C4-2B (cell line): Measurements from ENCODE around the gene ZFP62.

Experiments
- H3K27ac ChIP-seq: fragments of 450-650 bp; 2 replicates; pipeline ENCODE4 v1.5.1; 2017
- ZFX ChIP-seq: fragments of 450-650 bp; IDR thresholded peaks from 2 replicates; pipeline ENCODE4 v1.6.1; 2017
- TF ChIP-seq, protein P1 (sequence below): fragments of 450-650 bp; conservative IDR thresholded peaks from 2 replicates; pipeline ENCODE4 v1.5.1; 2017; ENCODE audit warnings: mild to moderate bottlenecking

The ZFP62 gene

DNA sequence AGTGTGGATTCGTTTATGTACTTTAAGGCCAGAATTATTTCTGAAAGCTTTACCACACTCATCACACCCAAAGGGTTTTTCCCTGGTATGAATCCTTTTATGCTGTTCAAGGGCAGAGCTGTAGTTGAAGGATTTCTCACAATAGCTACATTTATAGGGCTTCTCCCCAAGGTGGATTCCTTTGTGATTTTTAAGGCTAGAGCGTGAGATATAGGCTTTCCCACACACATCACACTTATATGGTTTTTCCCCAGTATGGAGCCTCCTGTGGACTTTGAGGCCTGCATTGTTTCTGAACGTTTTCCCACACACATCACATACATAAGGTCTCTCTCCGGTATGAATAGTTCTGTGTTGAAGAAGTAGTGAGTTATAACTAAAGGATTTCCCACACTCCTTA lies 11.2 kb downstream of the ZFP62 start:
- no peak overlapping the region for H3K27ac ChIP-seq
- TF ChIP-seq, protein P1, sequence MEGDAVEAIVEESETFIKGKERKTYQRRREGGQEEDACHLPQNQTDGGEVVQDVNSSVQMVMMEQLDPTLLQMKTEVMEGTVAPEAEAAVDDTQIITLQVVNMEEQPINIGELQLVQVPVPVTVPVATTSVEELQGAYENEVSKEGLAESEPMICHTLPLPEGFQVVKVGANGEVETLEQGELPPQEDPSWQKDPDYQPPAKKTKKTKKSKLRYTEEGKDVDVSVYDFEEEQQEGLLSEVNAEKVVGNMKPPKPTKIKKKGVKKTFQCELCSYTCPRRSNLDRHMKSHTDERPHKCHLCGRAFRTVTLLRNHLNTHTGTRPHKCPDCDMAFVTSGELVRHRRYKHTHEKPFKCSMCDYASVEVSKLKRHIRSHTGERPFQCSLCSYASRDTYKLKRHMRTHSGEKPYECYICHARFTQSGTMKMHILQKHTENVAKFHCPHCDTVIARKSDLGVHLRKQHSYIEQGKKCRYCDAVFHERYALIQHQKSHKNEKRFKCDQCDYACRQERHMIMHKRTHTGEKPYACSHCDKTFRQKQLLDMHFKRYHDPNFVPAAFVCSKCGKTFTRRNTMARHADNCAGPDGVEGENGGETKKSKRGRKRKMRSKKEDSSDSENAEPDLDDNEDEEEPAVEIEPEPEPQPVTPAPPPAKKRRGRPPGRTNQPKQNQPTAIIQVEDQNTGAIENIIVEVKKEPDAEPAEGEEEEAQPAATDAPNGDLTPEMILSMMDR = no peak
- TF ChIP-seq ZFX = no peak

DNA sequence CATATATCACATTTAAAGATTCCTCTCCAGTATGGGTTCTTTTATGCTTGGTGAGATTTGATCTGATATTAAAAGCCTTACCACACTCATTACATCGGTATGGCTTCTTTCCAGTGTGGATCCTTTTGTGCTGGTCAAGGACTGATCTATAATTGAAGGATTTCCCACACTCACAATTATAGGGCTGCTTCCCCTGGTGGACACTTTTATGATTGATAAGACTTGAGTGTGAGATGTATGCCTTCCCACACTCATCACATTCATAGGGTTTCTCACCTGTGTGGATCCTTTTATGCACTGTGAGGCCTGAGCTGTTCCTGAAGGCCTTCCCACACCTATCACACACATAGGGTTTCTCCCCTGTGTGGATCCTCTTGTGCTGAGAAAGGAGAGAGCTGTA lies 12.2 kb downstream of the ZFP62 start:
- H3K27ac ChIP-seq = no peak overlapping the region
- TF ChIP-seq ZFX = no peak
- TF ChIP-seq, protein P1 = no peak; the same call in 1 of the 2 replicates

DNA sequence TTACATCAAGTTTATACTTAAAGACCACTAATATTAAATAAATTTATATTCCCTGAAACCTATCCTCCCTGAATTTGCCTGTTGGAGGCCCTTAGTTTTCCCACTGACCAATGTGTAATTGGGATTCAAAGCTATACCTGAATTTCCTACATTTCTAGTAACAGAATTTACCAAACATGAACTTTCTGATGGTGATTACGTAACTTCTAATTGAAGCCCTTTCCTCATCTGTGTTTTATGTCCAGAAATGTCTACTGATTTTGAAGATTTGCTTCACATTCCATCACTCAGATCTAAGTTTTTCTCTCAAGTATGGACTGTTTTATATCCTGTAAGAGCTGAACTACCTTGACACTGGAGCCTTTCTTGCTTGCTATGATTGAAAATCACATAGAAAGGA lies 12.8 kb downstream of the ZFP62 start:
- H3K27ac ChIP-seq = no peak overlapping the region
- TF ChIP-seq, protein P1 = no peak
- TF ChIP-seq ZFX = no peak

DNA sequence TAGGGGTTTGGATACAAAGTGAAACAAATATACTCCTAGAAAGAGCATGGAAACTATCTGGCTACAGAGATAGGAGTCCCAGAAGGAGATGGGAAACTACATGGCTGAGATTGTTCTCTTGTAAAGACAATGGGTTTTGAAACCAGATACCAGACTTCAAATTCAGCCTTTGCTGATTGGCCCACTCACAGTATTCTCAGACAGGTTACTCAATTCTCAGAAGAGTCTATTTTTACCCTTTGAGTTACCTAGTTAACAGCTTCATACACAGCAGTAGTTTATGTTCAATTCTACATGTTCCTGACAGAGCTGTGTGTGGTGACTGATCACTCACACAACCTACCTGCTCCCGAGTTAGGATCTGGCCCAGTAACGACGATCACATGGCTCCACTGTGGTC lies 14.1 kb downstream of the ZFP62 start:
- H3K27ac ChIP-seq = no peak overlapping the region; the same call in 1 of the 2 replicates

DNA sequence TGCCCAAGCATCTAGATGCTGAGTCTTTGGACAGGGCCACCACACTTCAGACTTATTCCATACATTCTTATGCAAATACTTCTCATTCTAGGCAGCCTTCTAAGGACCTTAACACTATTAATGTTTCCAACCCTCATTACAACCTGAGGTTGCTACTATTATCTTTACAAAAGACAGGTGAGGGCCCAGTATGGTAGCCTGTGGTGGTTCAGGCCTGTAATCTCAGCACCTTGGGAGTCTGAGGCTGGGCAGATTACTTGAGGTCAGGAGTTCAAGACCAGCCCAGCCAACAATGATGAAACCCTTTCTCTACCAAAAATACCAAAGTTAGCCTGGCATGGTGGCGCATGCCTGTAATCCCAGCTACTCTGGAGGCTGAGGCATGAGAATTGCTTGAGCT lies 16.2 kb downstream of the ZFP62 start:
- no peak overlapping the region for H3K27ac ChIP-seq
- TF ChIP-seq, protein P1 = no peak
- no peak for TF ChIP-seq ZFX

More for the DNA sequence above, 14.1 kb downstream of the ZFP62 start:
- no peak for TF ChIP-seq ZFX
- TF ChIP-seq, protein P1 = no peak

DNA sequence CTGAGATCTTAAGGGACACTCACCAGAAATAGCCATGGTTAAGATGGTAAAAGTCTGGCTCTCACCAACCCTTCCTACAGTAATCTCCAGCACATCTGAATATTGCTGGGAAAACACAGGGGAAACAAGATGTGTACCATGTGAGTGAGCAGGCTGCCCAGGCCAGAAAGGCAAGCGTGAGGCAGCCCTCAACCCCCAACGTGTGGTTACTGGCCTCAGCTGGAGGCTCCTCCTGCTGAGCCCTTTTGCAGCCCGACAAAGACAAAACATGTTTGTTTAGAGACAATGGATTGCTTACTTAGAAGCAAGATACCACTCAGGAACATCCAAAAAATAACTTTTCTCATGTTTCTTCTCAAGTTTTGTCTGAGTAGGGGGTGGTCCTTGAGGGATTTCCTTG lies 16.6 kb downstream of the ZFP62 start:
- no peak overlapping the region for H3K27ac ChIP-seq
- TF ChIP-seq, protein P1 = no peak

DNA sequence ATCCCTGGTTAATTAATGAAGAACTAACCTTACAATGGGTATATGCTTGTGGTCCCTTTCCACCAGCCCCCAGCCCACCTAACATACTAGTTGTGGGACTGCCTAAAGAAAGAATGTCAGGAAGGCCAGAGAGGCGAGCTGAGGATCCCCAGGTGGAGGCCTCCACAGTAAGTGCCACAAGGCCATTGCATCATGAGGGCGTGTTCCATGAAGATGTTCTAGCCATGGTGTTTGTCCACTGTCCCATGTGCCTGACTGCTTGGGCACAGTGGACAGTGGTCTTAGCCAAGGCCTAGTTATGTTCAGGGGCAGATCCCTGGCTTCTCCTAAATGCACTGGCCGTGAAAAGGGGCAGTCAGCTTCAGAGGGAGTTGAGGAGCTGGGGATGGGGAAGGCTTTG lies 21.1 kb downstream of the ZFP62 start:
- TF ChIP-seq ZFX = no peak
- TF ChIP-seq, protein P1 = no peak
- no peak overlapping the region for H3K27ac ChIP-seq
